Stimulated activated CD8-positive, alpha-beta memory T cell treated with anti-CD3 and anti-CD28 coated beads, Interleukin-7, amount 100 ng/mL, for 1 hour (primary cell): Measurements from ENCODE around the gene ZNF329.
A peak's percentile ranks its signal among the peaks of the same experiment; 100 is the strongest.
"Not testable (repeated sequence)": the region's sequence is repeated elsewhere in the genome, so short reads cannot be mapped to it uniquely, and the experiment has no call there.

Source experiments
- DNase-seq, 2 donors: peaks; one replicate each; pipeline ENCODE4 v3.0.0-alpha.2; 2020; ENCODE audit warnings: low read depth in 2 of 2

Gene ZNF329

GRCh38 chr19:58150328-58150921 is at the start of gene ZNF329:
TSS of gene ZNF329 (minus strand) at chr19:58150789. CDS start at chr19:58129503, 21,286 bp downstream.
- DNase-seq: peak; percentile 89 to 95

GRCh38 chr19:58196901-58197616 is 46.5 kb upstream of the ZNF329 start:
- DNase-seq: no peak

- DNase-seq: no peak
Observed at GRCh38 chr19:58183817-58184215, 33.2 kb upstream of the ZNF329 start.

DNA sequence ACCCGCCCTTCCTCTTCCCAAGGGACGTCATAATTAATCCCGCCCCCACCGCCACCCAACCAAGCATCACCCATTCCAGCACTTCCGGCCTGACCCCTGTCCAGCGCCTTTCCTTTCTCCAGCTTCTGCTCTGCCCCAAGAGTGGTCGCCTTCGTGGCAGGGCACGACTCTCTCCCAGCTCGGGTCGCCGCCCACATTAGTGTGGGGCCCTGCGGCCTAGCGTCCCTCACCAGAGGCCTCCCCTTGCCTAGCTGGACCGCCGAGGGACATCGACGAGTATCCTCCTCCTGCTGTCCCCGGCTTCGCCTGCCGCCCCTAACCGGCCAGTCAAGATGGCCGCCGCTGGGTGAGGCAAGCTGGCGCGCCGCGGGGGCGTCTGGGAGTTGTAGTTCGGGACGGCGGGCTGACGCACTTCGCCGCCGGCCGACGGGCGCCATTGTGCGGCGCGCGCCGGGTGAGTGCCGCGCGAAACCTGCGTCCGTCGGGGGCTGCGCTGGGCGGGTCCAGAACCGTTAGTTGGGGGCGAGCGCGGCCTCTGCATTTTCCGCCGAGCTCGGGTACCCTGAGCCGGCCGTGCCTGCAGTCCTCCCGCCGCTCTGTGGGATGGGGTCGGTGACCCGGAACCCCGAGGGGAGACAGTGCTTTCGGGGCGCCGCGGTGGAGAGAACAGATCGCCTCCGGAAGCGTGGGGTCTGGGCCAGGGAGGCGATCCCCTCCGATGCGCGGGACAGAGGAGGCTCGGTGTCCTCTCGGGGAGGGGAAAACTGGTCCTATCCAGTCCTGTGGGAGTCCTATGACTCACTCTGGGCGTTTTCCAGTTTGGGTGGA is 32.6 kb upstream of the ZNF329 start, which contains the start of gene ZNF274:
Gene ZNF274, plus strand, starts transcription at position 73 of the 828 bp plus-strand sequence. CDS start 905 bp downstream, outside the sequence.
- DNase-seq: peak; percentile 80 to 86

DNA sequence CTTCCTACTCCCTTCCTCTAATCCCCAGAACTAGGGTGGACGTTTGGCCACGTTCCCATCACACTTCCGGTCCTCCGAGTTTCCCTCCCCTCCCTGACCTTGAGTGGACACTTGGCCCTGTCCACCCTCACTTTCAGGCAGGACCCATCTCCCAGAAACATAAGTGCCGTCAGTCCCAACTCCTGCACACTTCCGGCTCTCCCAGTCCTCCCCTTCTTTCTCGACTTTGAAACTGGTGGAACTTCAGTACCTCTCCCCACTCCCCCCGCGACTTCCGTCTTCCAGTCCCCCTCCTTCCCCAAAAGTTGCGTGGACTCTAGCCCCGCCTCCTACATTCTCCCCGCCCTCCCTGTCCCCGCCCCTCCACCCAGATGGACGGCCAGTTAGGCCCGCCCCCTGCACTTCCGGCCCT is 32.0 kb upstream of the ZNF329 start:
- DNase-seq: peak; percentile 54 to 62

DNA sequence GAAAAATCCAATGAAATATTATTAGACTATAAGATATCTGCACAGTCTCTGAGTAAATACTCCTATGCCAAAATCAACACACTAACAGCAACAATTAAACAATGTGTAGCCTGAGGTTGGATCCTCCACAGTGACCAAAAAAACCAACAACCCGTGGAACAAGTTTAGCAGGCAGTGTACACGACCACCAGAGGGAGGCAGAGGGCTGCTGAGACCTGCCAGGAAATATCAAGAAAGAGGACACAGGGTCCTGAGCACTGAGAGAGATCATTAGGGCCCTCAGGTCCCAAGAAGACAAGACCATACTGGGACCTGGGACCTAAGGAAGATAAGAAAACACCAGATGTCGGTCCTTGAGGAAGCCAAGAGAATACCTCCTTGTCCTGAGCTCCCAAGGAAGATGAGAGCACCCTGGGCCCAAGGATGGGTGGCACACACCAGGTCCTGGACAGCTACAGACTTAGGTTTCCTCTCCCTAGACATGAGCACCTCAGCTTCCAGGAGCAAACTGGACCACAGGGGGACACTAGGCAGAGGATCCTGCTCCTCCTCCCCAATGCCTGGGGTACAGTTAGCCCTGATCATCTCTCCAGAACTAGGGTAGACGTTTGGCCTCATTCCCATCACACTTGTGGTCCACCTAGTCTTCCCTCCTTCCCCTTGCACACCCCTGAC is 31.4 kb upstream of the ZNF329 start:
- peak; percentile 5 to 37 for DNase-seq

GRCh38 chr19:58170860-58171259 is 20.3 kb upstream of the ZNF329 start:
- no peak for DNase-seq

- no peak for DNase-seq
Observed at GRCh38 chr19:58166708-58167280, 16.2 kb upstream of the ZNF329 start.

DNA sequence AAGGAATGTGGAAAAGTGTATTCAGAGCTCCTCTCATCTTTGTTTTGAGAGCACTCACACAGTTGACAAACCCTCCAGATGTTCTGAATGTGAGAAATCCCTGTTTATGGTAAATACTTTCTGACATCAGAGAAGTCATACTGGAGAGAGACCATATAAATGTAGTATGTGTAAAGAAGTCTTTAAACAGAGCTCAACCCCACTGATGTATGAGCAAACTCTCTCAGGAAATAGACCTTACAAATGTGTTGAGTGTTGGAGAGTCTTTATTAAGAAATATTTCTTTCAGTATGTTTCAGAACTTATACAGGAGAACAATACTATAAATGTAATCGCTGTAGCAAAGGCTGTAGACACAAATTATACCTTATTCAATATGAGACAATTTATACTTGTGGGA is 15.7 kb upstream of the ZNF329 start:
- no peak for DNase-seq

GRCh38 chr19:58157045-58157728 is 6.6 kb upstream of the ZNF329 start:
- DNase-seq: no peak

- DNase-seq: peak; percentile 97 to 99
Observed at GRCh38 chr19:58154679-58155648, 4.4 kb upstream of the ZNF329 start.

DNA sequence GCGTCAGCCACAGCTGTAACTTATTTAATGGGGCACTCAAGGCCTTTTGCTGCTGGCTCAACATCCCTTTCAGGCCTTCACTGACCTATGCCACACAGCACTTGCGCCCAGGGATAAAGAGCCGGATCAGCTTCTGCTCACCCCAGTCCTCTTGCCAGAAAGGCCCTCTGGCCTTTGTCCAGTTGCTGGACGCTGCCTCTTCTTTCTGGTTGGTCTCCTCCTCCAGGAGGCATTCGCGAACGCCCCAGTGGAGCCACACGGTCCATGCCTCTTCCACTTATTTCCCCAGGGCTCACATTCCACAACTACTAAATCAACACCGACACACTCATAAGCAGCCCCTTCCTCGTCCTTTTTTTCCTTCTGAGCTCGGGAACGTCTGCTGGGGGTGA is 3.7 kb upstream of the ZNF329 start:
- DNase-seq: no peak

DNA sequence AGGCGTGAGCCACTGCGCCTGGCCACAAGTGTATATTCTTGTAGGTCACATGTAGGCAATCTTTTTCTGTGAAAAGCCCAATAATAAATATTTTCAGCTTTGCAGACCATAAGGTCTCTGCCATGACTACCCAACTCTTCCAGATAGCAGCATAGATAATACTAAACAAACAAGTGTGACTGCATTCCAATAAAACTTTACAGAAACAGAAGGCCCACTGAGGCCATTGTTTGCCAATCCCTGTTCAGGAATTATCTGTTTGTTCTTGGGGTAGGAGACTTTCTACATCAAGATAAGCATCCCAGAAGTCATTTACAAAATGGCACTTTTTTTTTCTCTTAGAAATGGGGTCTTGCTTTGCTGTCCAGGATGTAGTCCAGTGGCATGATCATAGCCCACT is 2.8 kb upstream of the ZNF329 start:
- DNase-seq: no peak

DNA sequence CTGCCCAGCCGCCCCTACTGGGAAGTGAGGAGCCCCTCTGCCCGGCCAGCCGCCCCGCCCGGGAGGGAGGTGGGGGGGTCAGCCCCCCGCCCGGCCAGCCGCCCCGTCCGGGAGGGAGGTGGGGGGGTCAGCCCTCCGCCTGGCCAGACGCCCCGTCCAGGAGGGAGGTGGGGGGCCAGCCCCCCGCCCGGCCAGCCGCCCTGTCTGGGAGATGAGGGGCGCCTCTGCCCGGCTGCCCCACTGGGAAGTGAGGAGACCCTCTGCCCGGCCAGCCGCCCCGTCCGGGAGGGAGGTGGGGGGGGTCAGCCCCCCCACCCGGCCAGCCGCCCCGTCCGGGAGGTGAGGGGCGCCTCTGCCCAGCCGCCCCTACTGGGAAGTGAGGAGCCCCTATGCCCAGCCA is 3.1 kb downstream of the ZNF329 start:
- not testable (repeated sequence) for DNase-seq

DNA sequence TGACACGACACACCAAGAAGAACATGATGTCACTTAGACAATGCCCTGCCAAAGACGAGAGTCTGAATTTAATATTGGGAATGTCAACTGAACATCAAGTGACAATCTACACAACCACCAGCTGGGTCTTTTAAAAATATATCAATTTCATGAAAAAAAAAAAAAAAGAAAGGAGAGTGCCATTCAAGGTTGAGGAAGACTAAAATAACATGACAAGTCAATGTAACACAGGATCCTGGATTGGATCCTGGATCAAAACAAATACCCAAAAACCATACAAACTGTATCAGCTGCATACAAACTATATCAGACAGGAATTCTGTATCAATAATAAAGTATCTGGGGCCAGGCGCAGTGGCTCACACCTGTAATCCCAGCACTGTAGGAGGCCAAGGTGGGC is 4.7 kb downstream of the ZNF329 start:
- DNase-seq: no peak

DNA sequence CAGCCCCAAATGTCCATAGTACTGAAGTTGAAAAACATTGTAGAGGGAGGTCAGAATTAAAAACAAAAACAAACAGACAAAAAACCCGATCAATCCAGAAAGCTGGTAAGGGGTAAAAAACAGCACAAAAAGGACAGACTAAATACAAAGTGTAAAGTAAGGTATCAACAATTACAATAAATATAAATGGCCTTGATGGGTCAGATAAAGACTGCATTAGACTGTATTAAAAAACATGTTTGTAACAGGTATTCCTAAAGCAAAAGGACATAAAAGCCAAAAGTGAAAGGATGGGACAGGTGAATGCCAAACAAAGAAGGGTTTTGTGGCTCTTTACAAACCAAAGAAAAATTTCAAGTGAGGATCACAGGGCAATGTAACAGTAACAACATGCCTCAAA is 16.3 kb downstream of the ZNF329 start:
- DNase-seq: no peak

- no peak for DNase-seq
Observed at GRCh38 chr19:58129284-58129683, 21.3 kb downstream of the ZNF329 start.

GRCh38 chr19:58128041-58128685 is 22.4 kb downstream of the ZNF329 start:
- no peak for DNase-seq

DNA sequence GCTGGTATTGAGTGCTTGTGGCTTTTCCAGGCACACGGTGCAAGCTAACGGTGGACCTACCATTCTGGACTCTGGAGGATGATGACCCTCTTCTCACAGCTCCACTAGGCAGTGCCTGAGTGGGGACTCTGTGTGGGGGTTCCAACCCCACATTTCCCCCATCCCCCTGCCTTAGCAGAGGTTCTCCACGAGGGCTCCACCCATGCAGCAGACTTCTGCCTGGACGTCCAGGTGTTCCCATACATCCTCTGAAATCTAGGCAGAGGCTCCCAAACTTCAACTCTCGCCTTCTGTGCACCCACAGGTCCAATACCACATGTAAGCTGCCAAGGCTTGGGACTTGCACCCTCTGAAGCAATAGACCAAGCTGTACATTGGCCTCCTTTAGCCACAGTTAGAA is 27.2 kb downstream of the ZNF329 start:
- no peak for DNase-seq
